Measurements from ENCODE around the gene GNB1L. TPM values are rescaled to one million over a fixed set of nuclear protein-coding genes. Genes with fewer than 3 reads are reported as not detected.

GNB1L gene
- total RNA-seq, 1 donor from 2014 or later, result 5.0 TPM

- Mint-ChIP-seq H3K27me3 (ENCODE audit: unreplicated experiment) (peaks cover 7% of the 10 kb centered on the region), H3K27ac (ENCODE audit: unreplicated experiment) (no peak overlapping the region), H3K4me1 (ENCODE audit: low read depth, unreplicated experiment) (peaks cover 6% of the 10 kb centered on the region), H3K4me3 (ENCODE audit: unreplicated experiment) (no peak overlapping the region), H3K36me3 (ENCODE audit: unreplicated experiment) (no peaks in the 10 kb centered on the region), H3K9me3 (ENCODE audit: unreplicated experiment) (peaks cover 4% of the 10 kb centered on the region)
- DNase-seq, result no peak
- no peak for TF ChIP-seq CTCF (IDR thresholded peaks at IDR 0.05; ENCODE audit: partially characterized antibody, unreplicated experiment)
Measured at GRCh38 chr22:19889951-19890350, 35.3 kb upstream of the GNB1L start.

- no peak for TF ChIP-seq CTCF (IDR thresholded peaks at IDR 0.05; ENCODE audit: partially characterized antibody, unreplicated experiment)
- Mint-ChIP-seq H3K36me3 (ENCODE audit: unreplicated experiment) (no peaks in the 10 kb centered on the region), H3K4me1 (ENCODE audit: low read depth, unreplicated experiment) (peaks cover 6% of the 10 kb centered on the region), H3K4me3 (ENCODE audit: unreplicated experiment) (no peak overlapping the region), H3K9me3 (ENCODE audit: unreplicated experiment) (peaks cover 1% of the 10 kb centered on the region), H3K27me3 (ENCODE audit: unreplicated experiment) (peaks cover 7% of the 10 kb centered on the region), H3K27ac (ENCODE audit: unreplicated experiment) (no peak overlapping the region)
- DNase-seq, result no peak
Measured at GRCh38 chr22:19888131-19888746, 33.6 kb upstream of the GNB1L start.

- Mint-ChIP-seq H3K27ac (ENCODE audit: unreplicated experiment) (no peak overlapping the region), H3K4me3 (ENCODE audit: unreplicated experiment) (no peak overlapping the region), H3K27me3 (ENCODE audit: unreplicated experiment) (peaks cover 7% of the 10 kb centered on the region), H3K4me1 (ENCODE audit: low read depth, unreplicated experiment) (peaks cover 6% of the 10 kb centered on the region), H3K36me3 (ENCODE audit: unreplicated experiment) (no peaks in the 10 kb centered on the region), H3K9me3 (ENCODE audit: unreplicated experiment) (peaks cover 1% of the 10 kb centered on the region)
- DNase-seq, result no peak
- TF ChIP-seq CTCF (IDR thresholded peaks at IDR 0.05; ENCODE audit: partially characterized antibody, unreplicated experiment), result no peak
Measured at GRCh38 chr22:19887256-19887985, 32.7 kb upstream of the GNB1L start.

GRCh38 chr22:19886605-19887255 is 32.1 kb upstream of the GNB1L start:
- no peaks in the 10 kb centered on the region for H3K36me3 Mint-ChIP-seq (ENCODE audit: unreplicated experiment)
- peaks cover 7% of the 10 kb centered on the region for H3K27me3 Mint-ChIP-seq (ENCODE audit: unreplicated experiment)
- H3K9me3 Mint-ChIP-seq (ENCODE audit: unreplicated experiment), result peaks cover 1% of the 10 kb centered on the region
- H3K4me3 Mint-ChIP-seq (ENCODE audit: unreplicated experiment), result no peak overlapping the region
- no peak for TF ChIP-seq CTCF (IDR thresholded peaks at IDR 0.05; ENCODE audit: partially characterized antibody, unreplicated experiment)
- H3K27ac Mint-ChIP-seq (ENCODE audit: unreplicated experiment), result no peak overlapping the region
- peaks cover 8% of the 10 kb centered on the region for H3K4me1 Mint-ChIP-seq (ENCODE audit: low read depth, unreplicated experiment)
- no peak for DNase-seq
